GM23338 (cell line): Measurements from ENCODE around the gene LOXL3. TPM values are rescaled to one million over a fixed set of nuclear protein-coding genes. Genes with fewer than 3 reads are reported as not detected.

Experiments used
- ATAC-seq: fragments of 200-7000 bp; cut with Tn5 transposase; 3 replicates; pipeline ENCODE4 v1.9.1; 2020
- DNase-seq: peaks from one replicate; pipeline ENCODE4 v3.0.0-alpha.2; 2015; ENCODE audit warnings: low spot score
- H2AFZ ChIP-seq: fragments of 200-600 bp; sonication (generic); 2 replicates; pipeline ENCODE4 v1.8.0; 2016; ENCODE audit warnings: antibody characterized with exemption, mild to moderate bottlenecking, moderate library complexity
- H3F3A ChIP-seq: fragments of 200-600 bp; sonication (generic); replicated peaks from 2 replicates; pipeline ENCODE4 v1.8.0; 2017; ENCODE audit warnings: antibody characterized with exemption, mixed run types, low read depth
- H3K27ac ChIP-seq: fragments of 200-600 bp; sonication (generic); 2 replicates; pipeline ENCODE4 v1.6.1; 2016; ENCODE audit warnings: low read depth
- H3K27me3 ChIP-seq: fragments of 200-600 bp; sonication (generic); 2 replicates; pipeline ENCODE4 v1.8.0; 2016; ENCODE audit warnings: mild to moderate bottlenecking, mixed run types, moderate library complexity; ENCODE audit not compliant: insufficient read depth
- H3K36me3 ChIP-seq: fragments of 200-600 bp; sonication (generic); 2 replicates; pipeline ENCODE4 v1.8.0; 2016; ENCODE audit warnings: mild to moderate bottlenecking; ENCODE audit not compliant: insufficient read depth
- H3K4me1 ChIP-seq: fragments of 200-600 bp; sonication (generic); 2 replicates; pipeline ENCODE4 v1.8.0; 2016; ENCODE audit warnings: mild to moderate bottlenecking, moderate library complexity; ENCODE audit not compliant: insufficient read depth
- H3K4me2 ChIP-seq: fragments of 200-600 bp; sonication (generic); 2 replicates; pipeline ENCODE4 v1.7.1; 2017; ENCODE audit warnings: mixed run types
- H3K4me3 ChIP-seq: fragments of 200-600 bp; sonication (generic); 2 replicates; pipeline ENCODE4 v1.6.1; 2016; ENCODE audit warnings: mixed run types
- H3K79me2 ChIP-seq: fragments of 200-600 bp; sonication (generic); replicated peaks from 2 replicates; pipeline ENCODE4 v1.8.0; 2017; ENCODE audit warnings: mild to moderate bottlenecking; ENCODE audit not compliant: insufficient read depth
- H3K9me2 ChIP-seq: fragments of 200-600 bp; sonication (generic); 2 replicates; pipeline ENCODE4 v1.8.0; 2017; ENCODE audit not compliant: insufficient read depth
- H4K20me1 ChIP-seq: fragments of 200-600 bp; sonication (generic); replicated peaks from 2 replicates; pipeline ENCODE4 v1.8.0; 2017; ENCODE audit warnings: mild to moderate bottlenecking; ENCODE audit not compliant: insufficient read depth
- H3K27ac Mint-ChIP-seq: 2 replicates; pipeline ENCODE4 v1.8.0; 2020; ENCODE audit warnings: inconsistent platforms, mild to moderate bottlenecking, moderate library complexity, mixed read lengths
- H3K27me3 Mint-ChIP-seq: 3 replicates; pipeline ENCODE4 v1.8.0; 2022; ENCODE audit warnings: low read depth, mild to moderate bottlenecking, moderate library complexity, mixed read lengths, inconsistent platforms; ENCODE audit not compliant: insufficient read depth, poor library complexity
- H3K36me3 Mint-ChIP-seq: 3 replicates; pipeline ENCODE4 v1.8.0; 2021; ENCODE audit warnings: low read depth, mild to moderate bottlenecking, inconsistent platforms, moderate library complexity, mixed read lengths
- H3K4me1 Mint-ChIP-seq: 3 replicates; pipeline ENCODE4 v1.8.0; 2020; ENCODE audit warnings: mild to moderate bottlenecking, inconsistent platforms, mixed read lengths
- H3K4me3 Mint-ChIP-seq: 3 replicates; pipeline ENCODE4 v1.8.0; 2021; ENCODE audit warnings: moderate library complexity, mild to moderate bottlenecking, inconsistent platforms, mixed read lengths
- H3K9me3 Mint-ChIP-seq: 3 replicates; pipeline ENCODE4 v1.8.0; 2020; ENCODE audit warnings: moderate library complexity, mild to moderate bottlenecking, inconsistent platforms, mixed read lengths
- CREB1 ChIP-seq: fragments of 250-450 bp; sonication (Bioruptor Pico); IDR thresholded peaks from 2 replicates; pipeline ENCODE4 v1.5.0; 2020; ENCODE audit warnings: low read depth, mild to moderate bottlenecking, moderate library complexity
- CTCF ChIP-seq, 2 experiments: fragments of 200-600 bp in 1 of 2; sonication (generic) in 1 of 2; conservative IDR thresholded peaks; 2 replicates each; pipeline versions ENCODE4 v1.5.1 to v1.6.1; 2016 to 2017; ENCODE audit warnings: antibody characterized with exemption in 2 of 2, low read depth in 2 of 2, mild to moderate bottlenecking in 2 of 2, moderate library complexity in 1 of 2
- ETS1 ChIP-seq: IDR thresholded peaks from 2 replicates; pipeline ENCODE4 v1.6.1; 2016; ENCODE audit warnings: antibody characterized with exemption
- EZH2 ChIP-seq: fragments of 200-600 bp; sonication (generic); IDR thresholded peaks from one replicate; pipeline ENCODE4 v1.8.0; 2017; ENCODE audit warnings: antibody characterized with exemption, mild to moderate bottlenecking, low read depth; ENCODE audit not compliant: unreplicated experiment
- EZH2phosphoT487 ChIP-seq: fragments of 200-600 bp; sonication (generic); IDR thresholded peaks from one replicate; pipeline ENCODE4 v1.8.1; 2018; ENCODE audit warnings: antibody characterized with exemption; ENCODE audit not compliant: unreplicated experiment
- JUNB ChIP-seq: IDR thresholded peaks from one replicate; pipeline ENCODE4 v1.6.1; 2016; ENCODE audit warnings: antibody characterized with exemption; ENCODE audit not compliant: unreplicated experiment
- POLR2AphosphoS5 ChIP-seq: IDR thresholded peaks from 2 replicates; pipeline ENCODE4 v1.6.1; 2016; ENCODE audit warnings: antibody characterized with exemption, low read depth
- STAT1 ChIP-seq: IDR thresholded peaks from one replicate; pipeline ENCODE4 v1.6.1; 2016; ENCODE audit warnings: antibody characterized with exemption; ENCODE audit not compliant: unreplicated experiment
- ZNF114 ChIP-seq: fragments of 250-450 bp; sonication (Bioruptor Pico); IDR thresholded peaks from 2 replicates; pipeline ENCODE4 v1.5.0; 2020; ENCODE audit warnings: mild to moderate bottlenecking, moderate library complexity
- ZNF331 ChIP-seq: fragments of 250-450 bp; sonication (Bioruptor Pico); IDR thresholded peaks from 2 replicates; pipeline ENCODE4 v1.5.0; 2020; ENCODE audit warnings: low read depth, mild to moderate bottlenecking, moderate library complexity
- polyA plus RNA-seq: library from polyadenylated mRNA; unstranded; fragments of >200 nt; fragmentation: Nextera tagmentation; extraction: Ambion mirVana; gene quantifications from 2 replicates; pipeline ENCODE4 v1.2.1, GENCODE V29; 2016
- total RNA-seq: library from RNA; depleted of rRNA; stranded (reverse); fragments of >200 nt; shearing (Covaris generic); gene quantifications from 2 replicates; pipeline ENCODE4 v1.2.3, GENCODE V29; 2014
- TF ChIP-seq, protein P1 (sequence below): fragments of 250-450 bp; sonication (Bioruptor Pico); IDR thresholded peaks from 2 replicates; pipeline ENCODE4 v1.5.0; 2020; ENCODE audit warnings: mild to moderate bottlenecking, moderate library complexity

The LOXL3 gene
- total and polyA plus RNA-seq, 2 experiments from 2014 or later = 4.7 to 14.9 TPM

DNA sequence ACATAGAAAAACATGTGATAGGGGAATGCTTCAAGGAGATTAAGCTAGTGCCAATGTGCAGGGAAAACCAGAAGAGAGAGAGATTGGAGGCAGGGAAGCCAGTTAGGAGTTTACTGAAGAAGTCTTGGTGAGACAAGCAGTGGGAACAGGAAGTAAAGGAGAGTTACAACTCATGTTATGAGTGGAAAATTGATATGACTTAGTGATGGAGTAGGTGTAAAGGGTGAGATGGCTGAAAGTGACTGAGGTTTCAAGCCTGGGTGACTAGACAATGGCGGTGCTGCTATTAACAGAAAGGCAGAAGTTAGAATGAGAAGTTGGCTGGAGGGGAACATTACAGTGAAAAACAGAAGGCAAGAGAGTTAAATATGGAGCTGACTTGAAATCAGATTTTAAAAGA, 17.3 kb upstream of the LOXL3 start (continued):
- TF ChIP-seq ZNF331 (CRISPR knock-in tag) (no peak), CTCF (conservative IDR thresholded peaks at IDR 0.05; ENCODE audit: low read depth in 2 of 2) (no peak), POLR2AphosphoS5 (no peak)

DNA sequence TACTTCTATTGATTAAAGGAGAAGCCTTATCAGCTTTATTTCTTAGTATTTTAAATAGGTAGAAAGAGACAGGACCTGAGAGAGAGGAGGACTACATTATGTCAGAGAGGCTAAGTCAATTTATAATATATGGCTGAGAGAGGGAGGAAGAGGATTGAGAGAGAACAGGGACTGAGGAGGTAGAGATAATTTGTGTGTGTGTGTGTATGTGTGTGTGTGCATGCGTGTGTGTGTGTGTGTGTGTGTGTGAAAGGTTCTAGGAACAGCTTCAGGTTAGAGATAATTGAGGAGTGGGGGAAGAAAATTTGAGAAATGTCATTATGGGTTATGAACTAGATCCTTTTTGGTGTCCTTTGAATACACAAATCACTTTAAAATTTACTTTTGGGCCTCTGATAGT, 15.9 kb upstream of the LOXL3 start:
- Mint-ChIP-seq H3K4me3 (no peak overlapping the region), H3K36me3 (no peaks in the 10 kb centered on the region), H3K4me1 (no peaks in the 10 kb centered on the region), H3K27ac (no peak overlapping the region), H3K27me3 (peaks cover 1% of the 10 kb centered on the region), H3K9me3 (no peaks in the 10 kb centered on the region)
- no peaks in the 10 kb centered on the region; the same call in 1 of the 2 replicates for H4K20me1 ChIP-seq
- H3K9me2 ChIP-seq = no peaks in the 10 kb centered on the region
- no peaks in the 10 kb centered on the region for H3K79me2 ChIP-seq
- no peak overlapping the region for H2AFZ ChIP-seq
- no peak overlapping the region for H3K27ac ChIP-seq
- no peak overlapping the region for H3K4me2 ChIP-seq
- no peaks in the 10 kb centered on the region for H3K27me3 ChIP-seq
- ATAC-seq (no peak), DNase-seq (no peak)
- H3K4me3 ChIP-seq = no peak overlapping the region
- no peaks in the 10 kb centered on the region for H3K4me1 ChIP-seq
- H3K36me3 ChIP-seq = no peaks in the 10 kb centered on the region
- no peaks in the 10 kb centered on the region for H3F3A ChIP-seq
- TF ChIP-seq ZNF114 (CRISPR knock-in tag) (no peak), EZH2phosphoT487 (no peak), ETS1 (no peak), EZH2 (no peak), CTCF (conservative IDR thresholded peaks at IDR 0.05; ENCODE audit: low read depth in 2 of 2) (no peak), POLR2AphosphoS5 (no peak), ZNF331 (CRISPR knock-in tag) (no peak), STAT1 (no peak), CREB1 (CRISPR knock-in tag) (no peak), JUNB (no peak)
- TF ChIP-seq, protein P1, sequence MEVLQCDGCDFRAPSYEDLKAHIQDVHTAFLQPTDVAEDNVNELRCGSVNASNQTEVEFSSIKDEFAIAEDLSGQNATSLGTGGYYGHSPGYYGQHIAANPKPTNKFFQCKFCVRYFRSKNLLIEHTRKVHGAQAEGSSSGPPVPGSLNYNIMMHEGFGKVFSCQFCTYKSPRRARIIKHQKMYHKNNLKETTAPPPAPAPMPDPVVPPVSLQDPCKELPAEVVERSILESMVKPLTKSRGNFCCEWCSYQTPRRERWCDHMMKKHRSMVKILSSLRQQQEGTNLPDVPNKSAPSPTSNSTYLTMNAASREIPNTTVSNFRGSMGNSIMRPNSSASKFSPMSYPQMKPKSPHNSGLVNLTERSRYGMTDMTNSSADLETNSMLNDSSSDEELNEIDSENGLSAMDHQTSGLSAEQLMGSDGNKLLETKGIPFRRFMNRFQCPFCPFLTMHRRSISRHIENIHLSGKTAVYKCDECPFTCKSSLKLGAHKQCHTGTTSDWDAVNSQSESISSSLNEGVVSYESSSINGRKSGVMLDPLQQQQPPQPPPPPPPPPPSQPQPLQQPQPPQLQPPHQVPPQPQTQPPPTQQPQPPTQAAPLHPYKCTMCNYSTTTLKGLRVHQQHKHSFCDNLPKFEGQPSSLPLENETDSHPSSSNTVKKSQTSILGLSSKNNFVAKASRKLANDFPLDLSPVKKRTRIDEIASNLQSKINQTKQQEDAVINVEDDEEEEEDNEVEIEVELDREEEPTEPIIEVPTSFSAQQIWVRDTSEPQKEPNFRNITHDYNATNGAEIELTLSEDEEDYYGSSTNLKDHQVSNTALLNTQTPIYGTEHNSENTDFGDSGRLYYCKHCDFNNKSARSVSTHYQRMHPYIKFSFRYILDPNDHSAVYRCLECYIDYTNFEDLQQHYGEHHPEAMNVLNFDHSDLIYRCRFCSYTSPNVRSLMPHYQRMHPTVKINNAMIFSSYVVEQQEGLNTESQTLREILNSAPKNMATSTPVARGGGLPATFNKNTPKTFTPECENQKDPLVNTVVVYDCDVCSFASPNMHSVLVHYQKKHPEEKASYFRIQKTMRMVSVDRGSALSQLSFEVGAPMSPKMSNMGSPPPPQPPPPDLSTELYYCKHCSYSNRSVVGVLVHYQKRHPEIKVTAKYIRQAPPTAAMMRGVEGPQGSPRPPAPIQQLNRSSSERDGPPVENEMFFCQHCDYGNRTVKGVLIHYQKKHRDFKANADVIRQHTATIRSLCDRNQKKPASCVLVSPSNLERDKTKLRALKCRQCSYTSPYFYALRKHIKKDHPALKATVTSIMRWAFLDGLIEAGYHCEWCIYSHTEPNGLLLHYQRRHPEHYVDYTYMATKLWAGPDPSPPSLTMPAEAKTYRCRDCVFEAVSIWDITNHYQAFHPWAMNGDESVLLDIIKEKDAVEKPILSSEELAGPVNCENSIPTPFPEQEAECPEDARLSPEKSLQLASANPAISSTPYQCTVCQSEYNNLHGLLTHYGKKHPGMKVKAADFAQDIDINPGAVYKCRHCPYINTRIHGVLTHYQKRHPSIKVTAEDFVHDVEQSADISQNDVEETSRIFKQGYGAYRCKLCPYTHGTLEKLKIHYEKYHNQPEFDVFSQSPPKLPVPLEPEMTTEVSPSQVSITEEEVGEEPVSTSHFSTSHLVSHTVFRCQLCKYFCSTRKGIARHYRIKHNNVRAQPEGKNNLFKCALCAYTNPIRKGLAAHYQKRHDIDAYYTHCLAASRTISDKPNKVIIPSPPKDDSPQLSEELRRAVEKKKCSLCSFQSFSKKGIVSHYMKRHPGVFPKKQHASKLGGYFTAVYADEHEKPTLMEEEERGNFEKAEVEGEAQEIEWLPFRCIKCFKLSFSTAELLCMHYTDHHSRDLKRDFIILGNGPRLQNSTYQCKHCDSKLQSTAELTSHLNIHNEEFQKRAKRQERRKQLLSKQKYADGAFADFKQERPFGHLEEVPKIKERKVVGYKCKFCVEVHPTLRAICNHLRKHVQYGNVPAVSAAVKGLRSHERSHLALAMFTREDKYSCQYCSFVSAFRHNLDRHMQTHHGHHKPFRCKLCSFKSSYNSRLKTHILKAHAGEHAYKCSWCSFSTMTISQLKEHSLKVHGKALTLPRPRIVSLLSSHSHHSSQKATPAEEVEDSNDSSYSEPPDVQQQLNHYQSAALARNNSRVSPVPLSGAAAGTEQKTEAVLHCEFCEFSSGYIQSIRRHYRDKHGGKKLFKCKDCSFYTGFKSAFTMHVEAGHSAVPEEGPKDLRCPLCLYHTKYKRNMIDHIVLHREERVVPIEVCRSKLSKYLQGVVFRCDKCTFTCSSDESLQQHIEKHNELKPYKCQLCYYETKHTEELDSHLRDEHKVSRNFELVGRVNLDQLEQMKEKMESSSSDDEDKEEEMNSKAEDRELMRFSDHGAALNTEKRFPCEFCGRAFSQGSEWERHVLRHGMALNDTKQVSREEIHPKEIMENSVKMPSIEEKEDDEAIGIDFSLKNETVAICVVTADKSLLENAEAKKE = no peak
